Raji (cell line): ENCODE results near the gene DNMT1.

ENCODE experiments used
- POLR2A ChIP-seq: IDR thresholded peaks from 2 replicates; pipeline ENCODE4 v1.6.1; 2011; ENCODE audit warnings: low read depth, low read length, control low read depth; ENCODE audit not compliant: insufficient read depth

Gene DNMT1

GRCh38 chr19:10194500-10195198 is at the start of gene DNMT1:
TSS of gene DNMT1 (minus strand) at chr19:10194953. CDS start at chr19:10194899, 54 bp downstream.
- peak; percentile 80 for TF ChIP-seq POLR2A

GRCh38 chr19:10243606-10244005 is 48.9 kb upstream of the DNMT1 start:
- TF ChIP-seq POLR2A = peak; percentile 41; the same call in 1 of the 2 replicates

- 0 out of 2 replicates have a peak, but pooled peaks have one; percentile 39 for TF ChIP-seq POLR2A
These were observed 47.2 kb upstream of the DNMT1 start for GRCh38 chr19:10241826-10242449.

GRCh38 chr19:10238172-10238783 is 43.5 kb upstream of the DNMT1 start:
- peak; percentile 20; the same call in 1 of the 2 replicates for TF ChIP-seq POLR2A

- peak; percentile 24; the same call in 1 of the 2 replicates for TF ChIP-seq POLR2A
These were observed 42.9 kb upstream of the DNMT1 start for GRCh38 chr19:10237702-10238101.

GRCh38 chr19:10235003-10235402 is 40.2 kb upstream of the DNMT1 start:
- peak; percentile 55 for TF ChIP-seq POLR2A

GRCh38 chr19:10233946-10234345 is 39.2 kb upstream of the DNMT1 start:
- 0 out of 2 replicates have a peak, but pooled peaks have one; percentile 12 for TF ChIP-seq POLR2A

GRCh38 chr19:10231612-10232228 is 37.0 kb upstream of the DNMT1 start:
- no peak; the same call in 1 of the 2 replicates for TF ChIP-seq POLR2A

- TF ChIP-seq POLR2A = peak; percentile 70
These were observed 36.3 kb upstream of the DNMT1 start, which contains the start of gene S1PR2 for GRCh38 chr19:10230861-10231611. TSS of gene S1PR2 (minus strand) at chr19:10231331. CDS start at chr19:10224905, 6,426 bp downstream.

- TF ChIP-seq POLR2A = no peak; the same call in none of the 2 replicates
These were observed 35.6 kb upstream of the DNMT1 start for GRCh38 chr19:10230173-10230860.

- no peak; the same call in 1 of the 2 replicates for TF ChIP-seq POLR2A
These were observed 34.2 kb upstream of the DNMT1 start for GRCh38 chr19:10228920-10229319.

- TF ChIP-seq POLR2A = no peak; the same call in 1 of the 2 replicates
These were observed 33.6 kb upstream of the DNMT1 start for GRCh38 chr19:10228393-10228792.

GRCh38 chr19:10227026-10227971 is 32.5 kb upstream of the DNMT1 start:
- no peak for TF ChIP-seq POLR2A
